ENCODE results near the gene KIF24.
"Not testable (repeated sequence)": the region's sequence is repeated elsewhere in the genome, so short reads cannot be mapped to it uniquely, and the experiment has no call there.

Gene KIF24

DNA sequence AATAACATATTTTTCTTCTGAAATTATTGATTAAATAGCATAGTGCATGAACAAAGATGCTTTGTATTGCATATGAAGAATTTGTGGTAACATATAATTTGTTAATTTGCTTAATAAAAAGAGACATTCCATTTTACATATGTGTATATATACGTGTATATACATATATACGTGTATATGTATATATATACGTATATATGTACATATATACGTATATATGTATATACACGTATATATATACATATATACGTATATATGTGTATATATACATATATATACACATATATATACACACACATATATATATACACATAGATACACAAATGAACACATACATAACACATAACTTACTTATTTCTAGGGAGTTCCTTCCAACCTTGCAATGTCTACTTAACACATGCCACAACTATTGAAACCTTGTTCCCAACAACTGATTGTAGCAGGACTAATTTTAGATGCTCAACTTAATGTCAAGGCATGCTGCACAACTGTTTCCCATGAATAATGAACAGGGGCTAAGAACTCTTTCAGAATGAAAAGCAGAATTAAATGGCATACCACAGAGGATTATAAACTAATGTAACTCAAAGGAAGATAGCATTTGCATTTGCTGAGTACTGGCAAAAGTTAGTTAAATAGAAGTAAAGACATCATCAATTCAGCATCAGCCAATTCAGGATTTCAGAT, 17.4 kb downstream of the KIF24 start:
- POLR2A ChIA-PET, result no interaction called here
- CTCF ChIA-PET, result no interaction called here
- no peak for DNase-seq (ENCODE audit: extremely low spot score)
- TF ChIP-seq, protein P1, sequence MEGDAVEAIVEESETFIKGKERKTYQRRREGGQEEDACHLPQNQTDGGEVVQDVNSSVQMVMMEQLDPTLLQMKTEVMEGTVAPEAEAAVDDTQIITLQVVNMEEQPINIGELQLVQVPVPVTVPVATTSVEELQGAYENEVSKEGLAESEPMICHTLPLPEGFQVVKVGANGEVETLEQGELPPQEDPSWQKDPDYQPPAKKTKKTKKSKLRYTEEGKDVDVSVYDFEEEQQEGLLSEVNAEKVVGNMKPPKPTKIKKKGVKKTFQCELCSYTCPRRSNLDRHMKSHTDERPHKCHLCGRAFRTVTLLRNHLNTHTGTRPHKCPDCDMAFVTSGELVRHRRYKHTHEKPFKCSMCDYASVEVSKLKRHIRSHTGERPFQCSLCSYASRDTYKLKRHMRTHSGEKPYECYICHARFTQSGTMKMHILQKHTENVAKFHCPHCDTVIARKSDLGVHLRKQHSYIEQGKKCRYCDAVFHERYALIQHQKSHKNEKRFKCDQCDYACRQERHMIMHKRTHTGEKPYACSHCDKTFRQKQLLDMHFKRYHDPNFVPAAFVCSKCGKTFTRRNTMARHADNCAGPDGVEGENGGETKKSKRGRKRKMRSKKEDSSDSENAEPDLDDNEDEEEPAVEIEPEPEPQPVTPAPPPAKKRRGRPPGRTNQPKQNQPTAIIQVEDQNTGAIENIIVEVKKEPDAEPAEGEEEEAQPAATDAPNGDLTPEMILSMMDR (IDR thresholded peaks at IDR 0.05; ENCODE audit: control extremely low read depth, extremely low read depth, low read depth, missing control alignments), result no peak

- ChIA-PET POLR2A (no interaction called here), CTCF (no interaction called here)
- no peak for DNase-seq (ENCODE audit: extremely low spot score)
- TF ChIP-seq, protein P1 (IDR thresholded peaks at IDR 0.05; ENCODE audit: control extremely low read depth, extremely low read depth, low read depth, missing control alignments), result no peak
These were observed 18.9 kb downstream of the KIF24 start for GRCh38 chr9:34310215-34310614.

DNA sequence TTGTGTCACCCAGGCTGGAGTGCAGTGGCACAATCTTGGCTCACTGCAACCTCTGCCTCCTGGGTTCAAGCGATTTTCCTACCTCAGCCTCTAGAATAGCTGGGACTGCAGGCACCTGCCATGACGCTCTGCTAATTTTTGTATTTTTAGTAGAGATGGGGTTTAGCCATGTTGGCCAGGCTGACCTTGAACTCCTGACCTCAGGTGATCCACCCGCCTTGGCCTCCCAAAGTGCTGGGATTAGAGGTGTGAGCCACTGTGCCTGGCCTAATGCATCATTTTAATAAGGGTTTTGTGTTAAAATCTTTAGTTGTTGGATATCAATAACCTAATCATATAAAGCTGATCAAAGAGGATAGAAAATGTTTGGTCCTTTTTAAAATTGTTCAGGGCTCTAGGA, 20.8 kb downstream of the KIF24 start:
- CTCF ChIA-PET; POLR2A ChIA-PET; DNase-seq (ENCODE audit: extremely low spot score): not testable (repeated sequence)

DNA sequence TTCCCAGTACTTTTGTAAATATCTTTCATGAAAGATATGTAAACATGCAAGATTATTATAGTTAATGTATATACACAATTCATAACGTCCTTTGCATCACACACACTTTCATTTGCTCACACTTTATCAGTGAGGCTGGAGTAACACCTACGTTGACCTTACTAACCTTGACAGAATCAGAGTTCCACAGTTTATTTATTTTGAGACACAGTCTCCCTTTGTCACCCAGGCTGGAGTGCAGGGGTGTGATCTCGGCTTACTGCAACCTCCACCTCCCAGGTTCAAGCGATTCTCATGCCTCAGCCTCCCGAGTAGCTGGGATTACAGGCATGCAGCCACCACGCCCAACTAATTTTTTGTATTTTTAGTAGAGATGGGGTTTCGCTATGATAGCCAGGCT, 28.0 kb downstream of the KIF24 start:
- CTCF ChIA-PET; POLR2A ChIA-PET; DNase-seq (ENCODE audit: extremely low spot score): not testable (repeated sequence)

- CTCF ChIA-PET, result no interaction called here
These were observed 36.5 kb downstream of the KIF24 start for GRCh38 chr9:34292552-34292951.

GRCh38 chr9:34291423-34291822, 37.6 kb downstream of the KIF24 start:
- TF ChIP-seq, protein P1 (IDR thresholded peaks at IDR 0.05; ENCODE audit: control extremely low read depth, extremely low read depth, low read depth, missing control alignments), result no peak
- CTCF ChIA-PET, result interaction anchor here (1.6 kb wide), 1 partner anchor 38 kb away, joined by 5 read pairs; no protein-coding TSS in a partner anchor
- no peak for DNase-seq (ENCODE audit: extremely low spot score)
- POLR2A ChIA-PET, result no interaction called here

More at GRCh38 chr9:34292552-34292951, 36.5 kb downstream of the KIF24 start:
- TF ChIP-seq, protein P1 (IDR thresholded peaks at IDR 0.05; ENCODE audit: control extremely low read depth, extremely low read depth, low read depth, missing control alignments), result no peak
- POLR2A ChIA-PET, result no interaction called here
- DNase-seq (ENCODE audit: extremely low spot score), result no peak

DNA sequence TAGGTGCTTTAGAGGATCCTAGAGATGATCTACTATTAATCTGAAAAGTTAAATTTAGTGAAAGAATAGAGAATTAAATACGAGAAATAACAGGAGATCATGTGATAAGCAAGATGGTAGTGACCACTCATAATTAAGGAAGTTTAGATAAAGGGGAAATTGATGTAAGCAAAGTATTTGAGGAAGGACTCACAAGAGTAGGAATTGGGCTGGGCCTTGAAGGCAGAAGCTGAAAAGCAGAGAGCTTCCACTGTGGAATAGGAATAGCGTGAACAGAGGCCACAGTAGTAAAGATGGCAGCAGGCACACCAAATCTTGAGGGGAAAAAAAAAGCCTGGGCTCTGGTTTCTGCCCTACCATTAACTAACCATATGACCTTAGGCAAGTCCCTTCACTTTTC, 38.0 kb downstream of the KIF24 start:
- TF ChIP-seq, protein P1 (IDR thresholded peaks at IDR 0.05; ENCODE audit: control extremely low read depth, extremely low read depth, low read depth, missing control alignments), result no peak
- ChIA-PET POLR2A (no interaction called here), CTCF (interaction anchor here (1.6 kb wide), 1 partner anchor 37 kb away, joined by 5 read pairs; no protein-coding TSS in a partner anchor)
- DNase-seq (ENCODE audit: extremely low spot score), result no peak

DNA sequence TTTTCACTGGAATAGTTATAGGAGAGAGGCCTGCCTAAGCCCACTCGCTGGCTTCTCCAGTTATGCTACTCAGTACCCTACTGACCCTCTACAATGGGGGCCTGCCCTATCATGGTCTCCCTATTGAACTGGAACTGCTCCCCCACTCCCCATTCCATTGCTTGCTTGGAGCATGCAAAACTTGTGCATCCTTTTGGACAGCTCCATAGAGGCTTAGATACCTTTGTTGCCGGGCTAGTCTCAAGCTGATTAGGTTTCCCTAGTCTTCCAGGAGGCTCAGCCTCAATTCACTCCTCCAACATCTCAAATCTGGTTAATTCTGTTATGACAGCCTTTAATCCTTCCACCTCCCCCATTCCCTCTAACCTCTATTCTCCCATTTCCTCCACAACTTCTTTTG, 39.9 kb downstream of the KIF24 start:
- DNase-seq (ENCODE audit: extremely low spot score), result no peak
- TF ChIP-seq, protein P1 (IDR thresholded peaks at IDR 0.05; ENCODE audit: control extremely low read depth, extremely low read depth, low read depth, missing control alignments), result no peak
- CTCF ChIA-PET, result no interaction called here
- POLR2A ChIA-PET, result no interaction called here
